Parathyroid adenoma (tissue), 2 donors: ENCODE data around the gene TNFRSF19.

Experiments used
- H2AFZ ChIP-seq: fragments of 300-600 bp; sonication (generic); one replicate; pipeline ENCODE4 v1.7.0; 2017; ENCODE audit warnings: antibody characterized with exemption, mild to moderate bottlenecking
- H3K27ac ChIP-seq: fragments of 300-600 bp; sonication (generic); one replicate; pipeline ENCODE4 v1.7.0; 2017
- H3K27me3 ChIP-seq: fragments of 300-600 bp; sonication (generic); one replicate; pipeline ENCODE4 v1.7.0; 2017; ENCODE audit warnings: low read length; ENCODE audit not compliant: control insufficient read depth, insufficient read depth
- H3K36me3 ChIP-seq: fragments of 300-600 bp; sonication (generic); one replicate; pipeline ENCODE4 v1.7.0; 2017; ENCODE audit warnings: low read length; ENCODE audit not compliant: control insufficient read depth, insufficient read depth
- H3K4me1 ChIP-seq: fragments of 300-600 bp; sonication (generic); one replicate; pipeline ENCODE4 v1.7.0; 2017; ENCODE audit warnings: control low read depth
- H3K4me2 ChIP-seq: fragments of 300-600 bp; sonication (generic); one replicate; pipeline ENCODE4 v1.7.0; 2017; ENCODE audit warnings: low read length
- H3K4me3 ChIP-seq: fragments of 300-600 bp; sonication (generic); one replicate; pipeline ENCODE4 v1.7.0; 2017; ENCODE audit warnings: low read depth, low read length
- H3K79me2 ChIP-seq: fragments of 300-600 bp; sonication (generic); one replicate; pipeline ENCODE4 v1.7.0; 2017; ENCODE audit warnings: control low read depth
- H3K9ac ChIP-seq: fragments of 300-600 bp; sonication (generic); one replicate; pipeline ENCODE4 v1.7.0; 2017; ENCODE audit warnings: mild to moderate bottlenecking
- H3K9me3 ChIP-seq: fragments of 300-600 bp; sonication (generic); one replicate; pipeline ENCODE4 v1.7.0; 2017; ENCODE audit warnings: low read length; ENCODE audit not compliant: control insufficient read depth
- TF ChIP-seq, protein P1 (sequence below): fragments of 300-600 bp; sonication (generic); IDR thresholded peaks from one replicate; pipeline ENCODE4 v1.7.0; 2017; ENCODE audit warnings: antibody characterized with exemption, mild to moderate bottlenecking
- donor health status: primary hyperparathyroidism.

The TNFRSF19 gene

GRCh38 chr13:23679220-23679619 lies 109.0 kb downstream of the TNFRSF19 start:
- Histone ChIP-seq H3K4me3 (no peak overlapping the region), H3K27ac (no peak overlapping the region), H3K36me3 (no peaks in the 10 kb centered on the region), H3K4me2 (no peak overlapping the region), H3K27me3 (no peaks in the 10 kb centered on the region), H3K9ac (no peak overlapping the region), H3K9me3 (no peaks in the 10 kb centered on the region), H3K79me2 (no peaks in the 10 kb centered on the region), H3K4me1 (no peaks in the 10 kb centered on the region), H2AFZ (no peak overlapping the region)
- TF ChIP-seq, protein P1, sequence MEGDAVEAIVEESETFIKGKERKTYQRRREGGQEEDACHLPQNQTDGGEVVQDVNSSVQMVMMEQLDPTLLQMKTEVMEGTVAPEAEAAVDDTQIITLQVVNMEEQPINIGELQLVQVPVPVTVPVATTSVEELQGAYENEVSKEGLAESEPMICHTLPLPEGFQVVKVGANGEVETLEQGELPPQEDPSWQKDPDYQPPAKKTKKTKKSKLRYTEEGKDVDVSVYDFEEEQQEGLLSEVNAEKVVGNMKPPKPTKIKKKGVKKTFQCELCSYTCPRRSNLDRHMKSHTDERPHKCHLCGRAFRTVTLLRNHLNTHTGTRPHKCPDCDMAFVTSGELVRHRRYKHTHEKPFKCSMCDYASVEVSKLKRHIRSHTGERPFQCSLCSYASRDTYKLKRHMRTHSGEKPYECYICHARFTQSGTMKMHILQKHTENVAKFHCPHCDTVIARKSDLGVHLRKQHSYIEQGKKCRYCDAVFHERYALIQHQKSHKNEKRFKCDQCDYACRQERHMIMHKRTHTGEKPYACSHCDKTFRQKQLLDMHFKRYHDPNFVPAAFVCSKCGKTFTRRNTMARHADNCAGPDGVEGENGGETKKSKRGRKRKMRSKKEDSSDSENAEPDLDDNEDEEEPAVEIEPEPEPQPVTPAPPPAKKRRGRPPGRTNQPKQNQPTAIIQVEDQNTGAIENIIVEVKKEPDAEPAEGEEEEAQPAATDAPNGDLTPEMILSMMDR, result no peak

GRCh38 chr13:23680845-23681669 lies 110.8 kb downstream of the TNFRSF19 start:
- Histone ChIP-seq H3K27ac (no peak overlapping the region), H3K9me3 (no peaks in the 10 kb centered on the region), H3K4me2 (no peak overlapping the region)

GRCh38 chr13:23683084-23683483 lies 112.9 kb downstream of the TNFRSF19 start:
- Histone ChIP-seq H3K4me3 (no peak overlapping the region), H3K27me3 (no peaks in the 10 kb centered on the region), H3K9me3 (no peaks in the 10 kb centered on the region), H3K79me2 (no peaks in the 10 kb centered on the region), H3K36me3 (no peaks in the 10 kb centered on the region), H3K27ac (no peak overlapping the region), H2AFZ (no peak overlapping the region), H3K4me1 (no peaks in the 10 kb centered on the region), H3K9ac (no peak overlapping the region), H3K4me2 (no peak overlapping the region)
- TF ChIP-seq, protein P1, result no peak

More at GRCh38 chr13:23680845-23681669, 110.8 kb downstream of the TNFRSF19 start:
- no peaks in the 10 kb centered on the region for H3K79me2 ChIP-seq
- no peak overlapping the region for H3K4me3 ChIP-seq
- no peaks in the 10 kb centered on the region for H3K27me3 ChIP-seq
- H3K36me3 ChIP-seq, result no peaks in the 10 kb centered on the region
- H3K9ac ChIP-seq, result no peak overlapping the region
- no peaks in the 10 kb centered on the region for H3K4me1 ChIP-seq
- TF ChIP-seq, protein P1, result no peak
- no peak overlapping the region for H2AFZ ChIP-seq

GRCh38 chr13:23684647-23685046 lies 114.4 kb downstream of the TNFRSF19 start:
- Histone ChIP-seq H3K4me3 (no peak overlapping the region), H3K27me3 (no peaks in the 10 kb centered on the region), H3K4me1 (no peaks in the 10 kb centered on the region), H3K79me2 (no peaks in the 10 kb centered on the region), H3K36me3 (no peaks in the 10 kb centered on the region), H3K4me2 (no peak overlapping the region), H3K27ac (no peak overlapping the region), H3K9ac (no peak overlapping the region), H2AFZ (no peak overlapping the region), H3K9me3 (no peaks in the 10 kb centered on the region)
- TF ChIP-seq, protein P1, result no peak

- TF ChIP-seq, protein P1, result no peak
- Histone ChIP-seq H3K4me2 (no peak overlapping the region), H3K9ac (no peak overlapping the region), H3K36me3 (no peaks in the 10 kb centered on the region), H3K27me3 (no peaks in the 10 kb centered on the region), H3K79me2 (no peaks in the 10 kb centered on the region), H2AFZ (no peak overlapping the region), H3K4me3 (no peak overlapping the region), H3K4me1 (no peaks in the 10 kb centered on the region), H3K27ac (no peak overlapping the region), H3K9me3 (no peaks in the 10 kb centered on the region)
These were observed 115.2 kb downstream of the TNFRSF19 start for GRCh38 chr13:23685416-23685815.
